GM18520 (cell line): ENCODE measurements around the gene TNPO2.

ENCODE experiments used
- ATAC-seq: cut with Tn5 transposase; IDR thresholded peaks from one replicate; pipeline ENCODE4 v1.9.1; 2021; ENCODE audit not compliant: unreplicated experiment

Gene TNPO2

GRCh38 chr19:12723641-12724426 is at the start of gene TNPO2:
TSS of gene TNPO2 (minus strand) at chr19:12723932. CDS start at chr19:12720977, 2,955 bp downstream.
- no peak for ATAC-seq

- no peak for ATAC-seq
Observed at GRCh38 chr19:12772323-12772722, 48.6 kb upstream of the TNPO2 start.

- ATAC-seq = no peak
Observed at GRCh38 chr19:12770922-12771321, 47.2 kb upstream of the TNPO2 start.

GRCh38 chr19:12769689-12770088 is 46.0 kb upstream of the TNPO2 start:
- ATAC-seq = no peak

GRCh38 chr19:12767666-12768065 is 43.9 kb upstream of the TNPO2 start:
- ATAC-seq = no peak

GRCh38 chr19:12767150-12767549 is 43.4 kb upstream of the TNPO2 start:
- ATAC-seq = no peak

GRCh38 chr19:12766051-12766521 is 42.4 kb upstream of the TNPO2 start:
- no peak for ATAC-seq

DNA sequence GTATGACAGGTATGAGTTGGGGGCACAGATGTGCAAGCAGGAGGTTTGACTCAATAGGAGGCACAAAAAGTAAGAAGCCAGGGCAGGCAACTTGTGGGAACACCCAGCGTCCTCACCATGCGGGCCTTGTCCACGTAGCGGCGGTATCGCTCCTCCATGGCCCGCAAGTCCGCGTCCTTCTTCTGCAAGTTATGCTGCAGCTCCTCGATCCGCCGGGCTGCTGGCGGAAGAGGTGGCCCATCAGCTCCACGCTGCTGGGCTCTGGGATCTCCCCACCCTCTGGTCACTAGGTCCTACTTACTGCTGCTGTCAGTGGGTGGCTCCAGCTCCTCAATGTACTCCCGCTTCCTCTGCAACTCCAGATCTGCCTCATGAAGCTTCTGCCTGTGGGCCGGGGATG is 41.0 kb upstream of the TNPO2 start:
- ATAC-seq = no peak

DNA sequence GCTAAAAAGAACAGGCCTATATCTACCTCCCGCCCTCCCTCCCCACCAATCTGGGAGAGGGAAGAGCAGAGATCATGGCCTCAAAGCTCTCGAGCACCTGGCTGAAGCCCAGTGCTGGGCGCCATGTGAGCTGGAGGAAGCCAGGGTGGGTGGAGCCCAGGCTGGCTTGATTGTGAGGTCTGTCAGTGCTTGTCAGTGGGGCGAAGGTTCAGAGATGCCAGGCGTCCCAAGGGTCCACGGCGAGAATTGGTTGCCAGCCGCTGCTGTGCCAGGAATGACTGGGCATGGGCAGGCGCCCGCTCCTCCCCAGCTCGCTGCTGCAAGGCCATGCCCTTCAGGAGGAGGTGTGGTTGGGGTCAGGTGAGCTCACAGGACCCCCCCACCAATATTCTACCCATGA is 39.4 kb upstream of the TNPO2 start:
- no peak for ATAC-seq

DNA sequence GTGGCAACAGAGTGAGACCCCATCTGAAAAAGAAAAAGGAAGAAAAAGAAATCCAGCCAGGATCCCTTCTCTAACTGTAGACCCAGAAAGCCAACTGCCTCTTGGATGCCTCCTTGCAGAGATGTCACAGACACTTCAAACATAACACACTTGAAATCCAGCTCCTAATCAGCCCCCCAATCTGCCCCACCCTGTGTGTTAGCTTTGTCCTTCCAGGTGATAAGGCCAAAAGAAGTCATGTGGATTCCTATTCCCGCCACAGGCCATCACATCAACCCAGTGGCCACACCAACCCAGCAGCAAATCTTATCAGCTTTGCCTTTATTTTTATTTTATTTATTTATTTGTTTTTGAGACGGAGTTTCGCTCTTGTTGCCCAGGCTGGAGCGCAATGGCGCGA is 36.0 kb upstream of the TNPO2 start:
- no peak for ATAC-seq

- ATAC-seq = no peak
Observed at GRCh38 chr19:12757544-12758274, 34.0 kb upstream of the TNPO2 start.

GRCh38 chr19:12756150-12756883 is 32.6 kb upstream of the TNPO2 start:
- ATAC-seq = no peak

DNA sequence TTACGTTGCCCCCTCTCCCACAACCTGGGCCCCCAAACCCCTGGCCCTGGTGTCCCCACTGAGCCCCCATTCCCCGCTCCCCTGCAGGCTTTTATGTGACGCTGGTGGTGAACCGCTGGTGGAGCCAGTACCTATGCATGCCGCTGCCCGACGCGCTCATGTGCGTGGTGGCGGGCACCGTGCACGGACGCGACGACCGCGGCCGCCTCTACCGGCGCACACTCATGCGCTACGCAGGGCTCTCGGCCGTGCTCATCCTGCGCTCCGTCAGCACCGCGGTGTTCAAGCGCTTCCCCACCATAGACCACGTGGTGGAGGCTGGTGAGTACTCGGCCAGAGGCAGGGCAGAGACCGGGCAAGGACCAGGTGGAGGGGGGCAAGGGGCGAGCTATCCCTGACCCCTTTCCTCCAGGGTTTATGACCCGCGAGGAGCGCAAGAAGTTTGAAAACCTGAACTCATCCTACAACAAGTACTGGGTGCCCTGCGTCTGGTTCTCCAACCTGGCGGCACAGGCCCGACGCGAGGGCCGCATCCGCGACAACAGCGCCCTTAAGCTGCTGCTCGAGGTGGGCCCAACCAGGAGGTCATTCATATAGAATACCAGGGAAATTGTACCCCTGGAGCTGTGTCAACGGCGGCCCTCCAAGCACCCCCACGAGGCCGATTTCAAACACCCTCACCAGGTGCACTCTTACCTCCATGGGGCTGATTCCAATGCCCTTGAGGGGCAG is 30.9 kb upstream of the TNPO2 start:
- no peak for ATAC-seq

DNA sequence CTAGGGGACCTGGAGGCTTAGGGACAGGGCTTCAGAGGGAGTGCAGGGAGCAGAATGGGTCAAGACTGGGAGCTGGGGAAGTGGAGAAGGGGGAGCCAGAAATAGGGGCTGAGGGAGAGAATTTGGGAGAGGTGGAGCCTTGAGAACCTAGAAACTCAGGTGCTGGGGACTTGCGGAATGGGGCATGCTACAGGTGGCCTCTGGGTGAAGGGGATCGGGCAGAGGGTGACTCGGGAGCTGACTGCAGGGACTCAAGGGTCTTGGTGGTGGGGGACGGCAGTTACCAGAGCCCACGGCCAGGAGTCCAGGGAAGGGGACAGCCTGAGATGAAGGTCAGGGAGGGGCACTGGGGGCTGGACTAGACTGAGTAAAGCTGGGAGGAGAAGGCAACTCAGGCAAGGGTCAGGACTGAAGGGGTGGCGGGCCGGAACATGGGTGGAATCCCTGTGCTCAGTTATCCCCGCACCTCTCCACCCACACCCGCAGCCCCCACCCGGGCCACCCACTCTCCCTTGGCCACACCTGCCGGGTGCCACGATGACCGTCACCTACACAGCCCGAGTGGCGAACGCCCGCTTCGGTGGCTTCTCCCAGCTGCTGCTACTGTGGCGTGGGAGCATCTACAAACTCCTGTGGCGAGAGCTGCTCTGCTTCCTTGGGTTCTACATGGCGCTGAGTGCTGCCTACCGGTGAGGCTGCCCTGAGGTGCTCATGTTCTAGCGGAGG is 28.5 kb upstream of the TNPO2 start:
- ATAC-seq = no peak

DNA sequence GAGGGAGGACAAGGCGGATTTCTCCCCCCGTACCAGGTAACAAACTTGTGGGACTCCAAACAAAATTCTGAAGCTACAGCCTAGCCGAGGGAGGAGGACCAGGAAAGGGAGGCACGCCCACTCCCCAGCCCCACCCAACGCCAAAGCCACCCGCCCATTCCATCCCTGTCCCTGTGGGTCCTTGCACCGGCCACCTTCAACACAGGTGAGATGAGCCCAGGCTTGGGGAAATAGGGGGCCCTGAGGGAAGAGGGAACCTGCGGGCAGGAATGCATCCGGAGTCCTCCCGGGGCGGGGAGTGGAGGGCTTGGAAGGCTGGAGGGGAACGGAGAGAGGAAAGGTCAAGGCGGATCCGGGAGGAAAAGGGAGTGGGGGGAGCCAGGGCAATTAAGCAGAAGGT is 27.9 kb upstream of the TNPO2 start, which contains the start of gene BEST2:
BEST2 (plus strand) TSS at position 157 of the 400 bp plus-strand sequence. CDS start 802 bp downstream, outside the sequence.
- ATAC-seq = no peak

DNA sequence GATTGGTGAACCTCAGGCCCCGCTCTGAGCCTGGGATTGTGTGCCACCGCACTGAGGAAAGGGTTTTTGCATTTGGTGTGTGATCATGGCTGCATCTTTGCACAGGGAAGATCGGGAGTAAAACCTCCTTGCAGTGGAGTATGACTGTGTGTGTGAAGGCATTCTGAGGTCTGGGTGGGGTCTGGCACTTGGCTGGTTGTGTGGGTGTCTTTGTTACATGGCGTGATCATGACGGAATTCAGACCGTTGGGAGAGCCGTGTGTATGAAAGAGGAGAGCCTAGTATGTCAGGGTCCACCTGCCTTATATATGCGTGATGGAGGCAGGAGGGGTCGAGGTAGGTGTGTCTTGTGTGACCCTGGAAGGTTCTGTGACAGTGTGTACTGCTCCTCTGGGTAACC is 27.1 kb upstream of the TNPO2 start:
- no peak for ATAC-seq

GRCh38 chr19:12749938-12750521 is 26.3 kb upstream of the TNPO2 start:
- ATAC-seq = no peak

DNA sequence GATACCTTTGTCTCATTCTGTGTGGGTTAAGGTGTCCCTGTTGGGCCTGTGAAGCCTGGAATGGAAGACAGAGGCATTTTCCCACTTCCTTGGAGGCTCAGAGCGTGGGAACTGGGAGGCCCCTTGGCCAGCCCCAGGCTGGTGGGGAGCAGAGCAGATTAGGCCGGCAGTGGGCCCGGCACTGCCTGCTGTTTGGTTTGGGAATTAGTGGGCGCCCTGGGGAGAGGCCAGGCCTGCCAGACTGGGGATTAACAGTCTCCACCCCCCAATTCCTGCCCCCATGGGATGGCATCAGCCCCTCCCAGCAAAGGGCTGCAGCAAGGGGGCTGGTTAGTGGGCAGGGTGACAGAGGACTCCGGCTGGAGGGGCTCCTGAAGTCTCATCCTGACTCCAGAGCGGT is 24.8 kb upstream of the TNPO2 start:
- no peak for ATAC-seq

GRCh38 chr19:12745166-12745897 is 21.6 kb upstream of the TNPO2 start:
- ATAC-seq = no peak
